HepG2 (cell line): ENCODE results near the gene DPP8. TPM values are rescaled to one million over a fixed set of nuclear protein-coding genes. Genes with fewer than 3 reads are reported as not detected.

Experiments
- ATF3 ChIP-seq: sonication (generic); formaldehyde crosslinking; IDR thresholded peaks from 2 replicates; pipeline ENCODE4 v1.4.0; 2020; ENCODE audit warnings: missing genetic modification reagents
- E2F2 ChIP-seq: sonication (generic); formaldehyde crosslinking; IDR thresholded peaks from 2 replicates; pipeline ENCODE4 v1.4.0; 2020; ENCODE audit warnings: missing genetic modification reagents, borderline replicate concordance
- FOXO4 ChIP-seq: sonication (generic); formaldehyde crosslinking; conservative IDR thresholded peaks from 2 replicates; pipeline ENCODE4 v1.8.1; 2023; ENCODE audit warnings: missing genetic modification reagents
- GABPA ChIP-seq, 2 experiments: IDR thresholded peaks; 2 replicates each; pipeline ENCODE4 v1.6.1; 2011 to 2016; ENCODE audit warnings: low read depth in 2 of 2, low read length in 1 of 2, missing biosample characterization in 1 of 2, missing genetic modification characterization in 1 of 2
- JUN ChIP-seq: sonication (generic); formaldehyde crosslinking; IDR thresholded peaks from 2 replicates; pipeline ENCODE4 v1.4.0; 2020; ENCODE audit warnings: mild to moderate bottlenecking, missing genetic modification reagents
- KAT8 ChIP-seq: IDR thresholded peaks from 2 replicates; pipeline ENCODE4 v1.6.1; 2016; ENCODE audit warnings: missing genetic modification reagents, missing compliant biosample characterization
- KDM6A ChIP-seq: IDR thresholded peaks from 2 replicates; pipeline ENCODE4 v1.6.1; 2016; ENCODE audit warnings: low read depth
- KLF15 ChIP-seq: sonication (generic); formaldehyde crosslinking; IDR thresholded peaks from 2 replicates; pipeline ENCODE4 v1.8.1; 2023; ENCODE audit warnings: borderline replicate concordance, mild to moderate bottlenecking, inconsistent platforms, missing genetic modification reagents, mixed read lengths
- MTF2 ChIP-seq: sonication (generic); formaldehyde crosslinking; IDR thresholded peaks from 2 replicates; pipeline ENCODE4 v1.5.0; 2020; ENCODE audit warnings: missing genetic modification reagents, borderline replicate concordance
- MZF1 ChIP-seq: sonication (generic); formaldehyde crosslinking; IDR thresholded peaks from 2 replicates; pipeline ENCODE4 v1.8.1; 2023; ENCODE audit warnings: mild to moderate bottlenecking, missing genetic modification reagents, borderline replicate concordance
- SNAPC4 ChIP-seq: sonication (generic); formaldehyde crosslinking; IDR thresholded peaks from 2 replicates; pipeline ENCODE4 v1.4.0; 2020; ENCODE audit warnings: mild to moderate bottlenecking, missing genetic modification reagents
- SNAPC5 ChIP-seq: sonication (generic); formaldehyde crosslinking; IDR thresholded peaks from 2 replicates; pipeline ENCODE4 v1.8.1; 2023; ENCODE audit warnings: mild to moderate bottlenecking, missing genetic modification reagents, borderline replicate concordance
- TEAD2 ChIP-seq: sonication (generic); formaldehyde crosslinking; IDR thresholded peaks from 2 replicates; pipeline ENCODE4 v1.9.0; 2021; ENCODE audit warnings: missing genetic modification reagents
- ZMAT5 ChIP-seq: sonication (generic); formaldehyde crosslinking; IDR thresholded peaks from 2 replicates; pipeline ENCODE4 v1.5.0; 2020; ENCODE audit warnings: mild to moderate bottlenecking, low read depth, missing genetic modification reagents, borderline replicate concordance
- ZNF367 ChIP-seq: sonication (generic); formaldehyde crosslinking; IDR thresholded peaks from 2 replicates; pipeline ENCODE4 v1.4.0; 2020; ENCODE audit warnings: missing genetic modification reagents, borderline replicate concordance
- ZNF672 ChIP-seq: sonication (generic); formaldehyde crosslinking; IDR thresholded peaks from 2 replicates; pipeline ENCODE4 v1.8.1; 2022; ENCODE audit warnings: missing genetic modification reagents
- ZNF7 ChIP-seq: IDR thresholded peaks from 2 replicates; pipeline ENCODE4 v1.6.1; 2016; ENCODE audit warnings: missing biosample characterization, missing genetic modification reagents
- ZNF772 ChIP-seq: sonication (generic); formaldehyde crosslinking; IDR thresholded peaks from 2 replicates; pipeline ENCODE4 v1.5.0; 2020; ENCODE audit warnings: mild to moderate bottlenecking, missing genetic modification reagents
- polyA plus RNA-seq, 8 experiments: library from polyadenylated mRNA; depleted of rRNA in 3 of 8; stranded (reverse) in 7 of 8; unstranded in 1 of 8; fragments of >200 nt; fragmentation: Illumina TruSeq in 4 of 8; extraction: Trizol in 4 of 8; gene quantifications; 2 replicates each; pipeline versions ENCODE4 v1.2.1 to v1.2.3, GENCODE V29; 2011 to 2016; ENCODE audit warnings: low read depth in 4 of 8, missing spikeins in 1 of 8, mixed read lengths in 1 of 8; ENCODE audit not compliant: insufficient read depth in 1 of 8
- total RNA-seq, 5 experiments: library from RNA; depleted of rRNA; stranded (reverse); fragments of >200 nt; fragmentation: Illumina TruSeq; extraction: Trizol; gene quantifications; 2 replicates each; pipeline ENCODE4 v1.2.3, GENCODE V29; 2016; ENCODE audit warnings: low read depth in 1 of 5

The DPP8 gene
- total and polyA plus RNA-seq, 2 of the 13 experiments (the other 11 are each of a cell fraction or from before 2014, with no cell fraction given), result 18.0 to 26.3 TPM

GRCh38 chr15:65530318-65531111 is 13.0 kb upstream of the DPP8 start, which contains the start of gene HACD3 (continued):
- no peak; the same call in 1 of the 2 replicates for TF ChIP-seq ZNF772 (CRISPR knock-in tag)
- peak; percentile 45; the same call in 1 of the 2 replicates for TF ChIP-seq KAT8 (CRISPR knock-in tag)
- no peak for TF ChIP-seq KDM6A (CRISPR knock-in tag)
- TF ChIP-seq GABPA (IDR thresholded peaks at IDR 0.05; ENCODE audit: low read depth, low read length), result no peak
- no peak for TF ChIP-seq GABPA (CRISPR knock-in tag; IDR thresholded peaks at IDR 0.05; ENCODE audit: low read depth)
- no peak for TF ChIP-seq ATF3 (CRISPR knock-in tag)
- TF ChIP-seq SNAPC4 (CRISPR knock-in tag), result peak; percentile 79; the same call in 1 of the 2 replicates
- no peak for TF ChIP-seq ZMAT5
- 0 out of 2 replicates have a peak, but pooled peaks have one; percentile 23 for TF ChIP-seq JUN
- TF ChIP-seq KLF15 (CRISPR knock-in tag), result no peak; the same call in 1 of the 2 replicates
- 0 out of 2 replicates have a peak, but pooled peaks have one; percentile 75 for TF ChIP-seq FOXO4 (CRISPR knock-in tag)
- peak; percentile 85; the same call in 1 of the 2 replicates for TF ChIP-seq ZNF672 (CRISPR knock-in tag)
- TF ChIP-seq MZF1, result peak; percentile 80; the same call in 1 of the 2 replicates
- TF ChIP-seq ZNF7 (CRISPR knock-in tag), result no peak
- TF ChIP-seq ZNF367 (CRISPR knock-in tag), result no peak
- no peak for TF ChIP-seq MTF2 (CRISPR knock-in tag)
- no peak; the same call in 1 of the 2 replicates for TF ChIP-seq E2F2 (CRISPR knock-in tag)
- TF ChIP-seq SNAPC5 (CRISPR knock-in tag), result no peak
- peak; percentile 63 for TF ChIP-seq TEAD2 (CRISPR knock-in tag)
